HG03066 (cell line): Measurements from ENCODE around the gene SF3B1.
"Not testable (repeated sequence)": the region's sequence is repeated elsewhere in the genome, so short reads cannot be mapped to it uniquely, and the experiment has no call there.

ENCODE experiments used
- ATAC-seq: cut with Tn5 transposase; IDR thresholded peaks from one replicate; pipeline ENCODE4 v1.9.1; 2021; ENCODE audit warnings: low read depth; ENCODE audit not compliant: unreplicated experiment

SF3B1 gene

GRCh38 chr2:197435598-197436420, 981 bp upstream of the SF3B1 start:
- ATAC-seq, result peak; percentile 3

GRCh38 chr2:197433780-197434438, 919 bp downstream of the SF3B1 start:
- no peak for ATAC-seq

GRCh38 chr2:197432527-197432926, 2.3 kb downstream of the SF3B1 start:
- ATAC-seq, result not testable (repeated sequence)

- no peak for ATAC-seq
These were observed 3.0 kb downstream of the SF3B1 start for GRCh38 chr2:197431858-197432257.

- no peak for ATAC-seq
These were observed 6.8 kb downstream of the SF3B1 start for GRCh38 chr2:197427986-197428385.

GRCh38 chr2:197426723-197427603, 7.9 kb downstream of the SF3B1 start:
- ATAC-seq, result no peak

GRCh38 chr2:197425550-197425949, 9.3 kb downstream of the SF3B1 start:
- no peak for ATAC-seq

- no peak for ATAC-seq
These were observed 11.5 kb downstream of the SF3B1 start for GRCh38 chr2:197423307-197423706.

GRCh38 chr2:197419438-197419837, 15.4 kb downstream of the SF3B1 start:
- ATAC-seq, result no peak

- no peak for ATAC-seq
These were observed 18.6 kb downstream of the SF3B1 start for GRCh38 chr2:197416268-197416667.

GRCh38 chr2:197414515-197414914, 20.3 kb downstream of the SF3B1 start:
- ATAC-seq, result no peak

- no peak for ATAC-seq
These were observed 20.8 kb downstream of the SF3B1 start for GRCh38 chr2:197414039-197414438.

GRCh38 chr2:197405582-197405981, 29.2 kb downstream of the SF3B1 start:
- ATAC-seq, result no peak

GRCh38 chr2:197399887-197400540, 34.8 kb downstream of the SF3B1 start:
- ATAC-seq, result no peak

GRCh38 chr2:197398913-197399312, 35.9 kb downstream of the SF3B1 start:
- ATAC-seq, result no peak

GRCh38 chr2:197391220-197391717, 43.6 kb downstream of the SF3B1 start:
- no peak for ATAC-seq

- no peak for ATAC-seq
These were observed 45.8 kb downstream of the SF3B1 start for GRCh38 chr2:197388866-197389587.

GRCh38 chr2:197387179-197387578, 47.6 kb downstream of the SF3B1 start:
- ATAC-seq, result no peak

GRCh38 chr2:197386242-197386641, 48.6 kb downstream of the SF3B1 start:
- no peak for ATAC-seq

- no peak for ATAC-seq
These were observed 51.0 kb downstream of the SF3B1 start for GRCh38 chr2:197383825-197384224.
